CD4-positive, alpha-beta T cell (primary cell): ENCODE measurements around the gene KCTD16. TPM values are rescaled to one million over a fixed set of nuclear protein-coding genes. Genes with fewer than 3 reads are reported as not detected.

Experiments
- ATAC-seq: fragments of 200-7000 bp; cut with Tn5 transposase; one replicate; pipeline ENCODE4 v1.10.0; 2022; ENCODE audit warnings: mild to moderate bottlenecking; ENCODE audit not compliant: poor library complexity
- CTCF ChIA-PET: fragments of 350-600 bp; sonication (Branson Sonifier 250); formaldehyde crosslinking; loops from one replicate; lab custom pipeline; 2021; ENCODE audit warnings: antibody characterized with exemption, inconsistent platforms; lab: Charles Lee
- POLR2A ChIA-PET: fragments of 350-600 bp; sonication (Branson Sonifier 250); formaldehyde crosslinking; loops from one replicate; lab custom pipeline; 2021; ENCODE audit warnings: antibody characterized with exemption, inconsistent platforms; lab: Charles Lee
- DNase-seq, 14 experiments: peaks; one replicate each; pipeline ENCODE4 v3.0.0-alpha.2; 2013 to 2020; ENCODE audit warnings: mixed read lengths in 2 of 14
- H3K27ac ChIP-seq, 2 donors: one replicate each; pipeline versions ENCODE4 v1.5.1 to v1.7.0; 2013; ENCODE audit warnings: low read length in 2 of 2, low read depth in 1 of 2, mild to moderate bottlenecking in 1 of 2
- H3K27me3 ChIP-seq, 2 experiments: 1 replicate in 1 of 2; 2 replicates in 1 of 2; pipeline versions ENCODE4 v1.6.1 to v1.7.0; 2013; ENCODE audit warnings: low read length in 2 of 2, control low read depth in 1 of 2, mild to moderate bottlenecking in 1 of 2, moderate library complexity in 1 of 2; ENCODE audit not compliant: insufficient read depth in 2 of 2, control insufficient read depth in 1 of 2
- H3K36me3 ChIP-seq: one replicate; pipeline ENCODE4 v1.6.1; 2013; ENCODE audit warnings: low read length, control low read depth; ENCODE audit not compliant: insufficient read depth
- H3K4me1 ChIP-seq: one replicate; pipeline ENCODE4 v1.6.1; 2013; ENCODE audit warnings: low read length, control low read depth; ENCODE audit not compliant: insufficient read depth
- H3K4me3 ChIP-seq: one replicate; pipeline ENCODE4 v1.5.1; 2013; ENCODE audit warnings: mild to moderate bottlenecking, low read length, moderate library complexity
- H3K9me3 ChIP-seq, 2 experiments: 1 replicate in 1 of 2; 2 replicates in 1 of 2; pipeline versions ENCODE4 v1.6.1 to v1.7.0; 2013; ENCODE audit warnings: low read length in 2 of 2, mild to moderate bottlenecking in 2 of 2, control low read depth in 1 of 2, moderate library complexity in 1 of 2; ENCODE audit not compliant: control insufficient read depth in 1 of 2, insufficient read depth in 1 of 2
- H3K27ac Mint-ChIP-seq: one replicate; pipeline ENCODE4 v1.8.0; 2020; ENCODE audit warnings: mixed read lengths
- H3K27me3 Mint-ChIP-seq: one replicate; pipeline ENCODE4 v1.8.0; 2021; ENCODE audit warnings: mixed read lengths
- H3K36me3 Mint-ChIP-seq: one replicate; pipeline ENCODE4 v1.8.0; 2021; ENCODE audit warnings: low read depth, mixed read lengths
- H3K4me1 Mint-ChIP-seq: one replicate; pipeline ENCODE4 v1.8.0; 2021; ENCODE audit warnings: low read depth, mixed read lengths
- H3K4me3 Mint-ChIP-seq: one replicate; pipeline ENCODE4 v1.8.0; 2020; ENCODE audit warnings: mild to moderate bottlenecking, mixed read lengths
- H3K9me3 Mint-ChIP-seq: one replicate; pipeline ENCODE4 v1.8.0; 2020; ENCODE audit warnings: mixed read lengths
- intact Hi-C, 2 experiments: fragments of 100-400 bp; cut with DNase I in 1 of 2; cut with micrococcal nuclease in 1 of 2; formaldehyde crosslinking; loops; one replicate each; pipeline versions ENCODE4 v1.15.1 to v1.9.0; 2023 to 2025; cut with DNase I, micrococcal nuclease
- total RNA-seq, 174 experiments: library from RNA in 2 of 174; stranded (reverse) in 2 of 174; gene quantifications; one replicate each; pipeline ENCODE4 v1.2.3 and lab custom pipeline; 2021 to 2026
- TF ChIP-seq, protein P1 (sequence below): fragments of 200-600 bp; IDR thresholded peaks from one replicate; pipeline ENCODE4 v1.8.0; 2022; ENCODE audit warnings: antibody characterized with exemption, mild to moderate bottlenecking

Gene KCTD16
- total RNA-seq, 2 experiments from 2014 or later: not detected

DNA sequence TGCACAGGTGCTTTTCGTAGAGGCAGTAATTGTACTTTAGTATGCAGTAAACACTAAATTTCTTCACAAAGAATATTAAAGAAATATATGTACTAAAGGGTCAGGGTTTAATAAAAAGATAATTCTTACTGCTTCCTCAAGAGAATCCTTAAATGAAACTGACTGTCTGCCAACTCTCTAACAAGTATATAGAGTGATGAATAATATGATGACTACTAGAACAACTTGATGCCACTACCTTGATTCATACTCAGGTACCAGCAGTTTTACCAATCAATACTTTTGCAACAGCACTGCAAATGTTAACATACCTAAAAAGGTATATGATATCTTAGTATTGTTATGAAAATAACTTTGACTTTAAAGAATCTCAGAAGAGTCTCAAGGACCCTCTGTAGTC, 4.0 kb upstream of the KCTD16 start:
- intact Hi-C loops: loop anchor here in 1 of 2 experiments (5.0 kb wide), 1 partner anchor 759 kb away; no protein-coding TSS in a partner anchor
- no peak for DNase-seq
- Mint-ChIP-seq H3K27me3 (no peaks in the 10 kb centered on the region), H3K36me3 (peaks cover 86% of the 10 kb centered on the region), H3K27ac (peak overlapping the region; percentile 95), H3K4me1 (peaks cover 59% of the 10 kb centered on the region), H3K9me3 (no peaks in the 10 kb centered on the region), H3K4me3 (no peak overlapping the region)
- H3K9me3 ChIP-seq: no peaks in the 10 kb centered on the region
- ChIA-PET POLR2A (interaction anchor here (1.2 kb wide), 1 partner anchor 25 kb away, joined by 4 read pairs; no protein-coding TSS in a partner anchor), CTCF (interaction anchor here (0.6 kb wide), 1 partner anchor 1454 kb away, joined by 3 read pairs; no protein-coding TSS in a partner anchor)
- TF ChIP-seq, protein P1, sequence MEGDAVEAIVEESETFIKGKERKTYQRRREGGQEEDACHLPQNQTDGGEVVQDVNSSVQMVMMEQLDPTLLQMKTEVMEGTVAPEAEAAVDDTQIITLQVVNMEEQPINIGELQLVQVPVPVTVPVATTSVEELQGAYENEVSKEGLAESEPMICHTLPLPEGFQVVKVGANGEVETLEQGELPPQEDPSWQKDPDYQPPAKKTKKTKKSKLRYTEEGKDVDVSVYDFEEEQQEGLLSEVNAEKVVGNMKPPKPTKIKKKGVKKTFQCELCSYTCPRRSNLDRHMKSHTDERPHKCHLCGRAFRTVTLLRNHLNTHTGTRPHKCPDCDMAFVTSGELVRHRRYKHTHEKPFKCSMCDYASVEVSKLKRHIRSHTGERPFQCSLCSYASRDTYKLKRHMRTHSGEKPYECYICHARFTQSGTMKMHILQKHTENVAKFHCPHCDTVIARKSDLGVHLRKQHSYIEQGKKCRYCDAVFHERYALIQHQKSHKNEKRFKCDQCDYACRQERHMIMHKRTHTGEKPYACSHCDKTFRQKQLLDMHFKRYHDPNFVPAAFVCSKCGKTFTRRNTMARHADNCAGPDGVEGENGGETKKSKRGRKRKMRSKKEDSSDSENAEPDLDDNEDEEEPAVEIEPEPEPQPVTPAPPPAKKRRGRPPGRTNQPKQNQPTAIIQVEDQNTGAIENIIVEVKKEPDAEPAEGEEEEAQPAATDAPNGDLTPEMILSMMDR: no peak
- no peak overlapping the region for H3K27ac ChIP-seq
- no peak for ATAC-seq
- peaks cover 11% of the 10 kb centered on the region for H3K4me1 ChIP-seq
- H3K27me3 ChIP-seq: no peaks in the 10 kb centered on the region
- H3K4me3 ChIP-seq: no peak overlapping the region
- peaks cover 59% of the 10 kb centered on the region for H3K36me3 ChIP-seq

DNA sequence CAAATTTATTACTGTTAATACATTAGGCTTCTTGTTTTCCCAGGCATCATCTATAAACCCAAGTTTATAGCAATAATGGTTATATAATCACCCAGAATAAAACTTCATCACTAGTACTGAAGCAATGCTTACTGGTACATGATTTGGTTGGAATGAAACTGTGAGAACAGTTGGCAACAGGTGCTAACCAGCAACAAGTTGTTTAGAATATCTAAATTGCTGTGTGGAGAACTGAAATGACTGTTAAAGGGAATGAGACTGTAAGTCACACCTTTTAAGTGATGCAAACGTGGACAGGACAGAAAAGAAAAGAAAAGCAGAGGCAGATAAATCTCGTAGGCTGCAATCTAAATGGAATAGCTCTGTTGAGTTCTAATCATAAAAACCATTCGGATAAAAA, 2.7 kb upstream of the KCTD16 start:
- ATAC-seq: no peak
- Histone ChIP-seq H3K4me1 (peaks cover 11% of the 10 kb centered on the region), H3K9me3 (no peaks in the 10 kb centered on the region), H3K4me3 (no peak overlapping the region), H3K27ac (no peak overlapping the region), H3K27me3 (no peaks in the 10 kb centered on the region), H3K36me3 (peaks cover 46% of the 10 kb centered on the region)
- Mint-ChIP-seq H3K27me3 (no peaks in the 10 kb centered on the region), H3K36me3 (peaks cover 73% of the 10 kb centered on the region), H3K4me3 (peak overlapping the region; percentile 95), H3K4me1 (peaks cover 59% of the 10 kb centered on the region), H3K9me3 (no peaks in the 10 kb centered on the region), H3K27ac (peak overlapping the region; percentile 95)
- DNase-seq: no peak
- ChIA-PET POLR2A (no interaction called here), CTCF (interaction anchor here (0.9 kb wide), 1 partner anchor 23 kb away, joined by 3 read pairs; no protein-coding TSS in a partner anchor)
- intact Hi-C loops: loop anchor here in 1 of 2 experiments (5.0 kb wide), 1 partner anchor 761 kb away; no protein-coding TSS in a partner anchor
- TF ChIP-seq, protein P1: no peak

DNA sequence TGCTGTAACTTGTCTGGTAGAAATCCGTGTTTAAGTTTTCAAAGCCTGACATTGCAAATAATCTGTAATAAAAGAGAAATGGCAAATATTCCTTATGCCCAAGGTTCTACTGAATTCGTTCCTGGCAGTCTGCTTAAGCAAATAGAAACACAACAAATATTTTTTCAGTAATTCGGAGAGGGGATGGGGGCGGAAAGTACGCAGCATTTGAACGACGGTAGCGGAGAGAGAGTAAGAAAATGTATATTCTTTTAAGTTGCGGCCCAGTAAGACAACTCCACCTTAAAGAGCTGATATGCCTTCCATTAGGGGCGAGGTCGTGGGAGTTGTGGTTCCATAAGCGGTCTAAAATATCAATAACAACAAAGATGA, 783 bp upstream of the KCTD16 start:
- TF ChIP-seq, protein P1: no peak

More for the DNA sequence above, 783 bp upstream of the KCTD16 start:
- no peak for DNase-seq
- ATAC-seq: peak; percentile 2
- no peaks in the 10 kb centered on the region for H3K9me3 ChIP-seq
- Mint-ChIP-seq H3K27me3 (no peaks in the 10 kb centered on the region), H3K27ac (peak overlapping the region; percentile 95), H3K4me1 (peaks cover 54% of the 10 kb centered on the region), H3K4me3 (peak overlapping the region; percentile 95), H3K9me3 (no peaks in the 10 kb centered on the region), H3K36me3 (peaks cover 55% of the 10 kb centered on the region)
- H3K36me3 ChIP-seq: peaks cover 27% of the 10 kb centered on the region
- intact Hi-C loops: loop anchor here (1.0 to 5.0 kb wide), 4 partner anchors 15 to 1403 kb away; no protein-coding TSS in a partner anchor
- POLR2A ChIA-PET: interaction anchor here (0.7 to 4.4 kb wide), 9 partner anchors 9 to 1167 kb away, joined by 3 to 115 read pairs (median 5); partner anchors contain the start of gene NR3C1
- CTCF ChIA-PET: interaction anchor here (0.7 to 1.9 kb wide), 7 partner anchors 10 to 34 kb away, joined by 3 to 10 read pairs (median 5); no protein-coding TSS in a partner anchor
- H3K27me3 ChIP-seq: no peaks in the 10 kb centered on the region
- H3K27ac ChIP-seq: peak overlapping the region; percentile 91
- peak overlapping the region; percentile 79 for H3K4me3 ChIP-seq
- peaks cover 11% of the 10 kb centered on the region for H3K4me1 ChIP-seq
